ENCODE measurements around the gene OR2D3.
A peak's percentile ranks its signal among the peaks of the same experiment; 100 is the strongest.
"Not testable (repeated sequence)": the region's sequence is repeated elsewhere in the genome, so short reads cannot be mapped to it uniquely, and the experiment has no call there.

Gene OR2D3

DNA sequence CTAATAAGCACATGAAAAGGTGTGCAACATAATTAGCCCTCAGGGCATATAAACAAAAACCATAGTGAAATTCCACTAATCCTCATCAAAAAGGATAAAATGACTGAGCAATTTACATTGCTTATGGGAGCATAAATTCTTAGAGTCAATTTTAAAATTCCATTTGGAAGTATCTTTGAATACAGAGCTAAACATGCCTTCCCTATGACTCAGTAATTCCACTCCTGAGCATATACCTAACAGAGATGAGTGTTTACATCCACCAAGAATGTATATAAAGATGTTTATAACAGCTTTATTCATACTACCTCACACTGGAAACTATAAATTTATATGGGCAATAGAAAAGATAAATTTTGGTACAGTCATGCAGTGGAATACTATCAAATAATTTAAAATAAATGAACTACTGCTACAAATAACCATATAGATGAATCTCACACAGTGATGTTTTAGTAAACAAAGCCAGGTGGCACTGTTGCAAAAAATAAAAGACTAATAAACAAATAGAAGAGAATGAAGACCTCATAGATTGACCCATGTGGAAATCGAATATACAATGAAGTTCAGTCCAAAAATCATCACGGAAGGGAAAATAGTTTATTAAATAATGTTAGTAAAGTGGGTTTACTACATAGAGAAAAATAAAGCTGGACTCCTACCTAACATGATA lies 20.3 kb upstream of the OR2D3 start:
- no peaks in the 10 kb centered on the region for H3K79me2 ChIP-seq (ENCODE audit: insufficient read depth, low read length)
- H2AFZ ChIP-seq (ENCODE audit: low read depth, low read length, severe bottlenecking), result no peak overlapping the region
- H3K4me2 ChIP-seq (ENCODE audit: low read depth, low read length, poor library complexity, severe bottlenecking), result no peak overlapping the region
- no peak overlapping the region for H3K4me3 ChIP-seq (ENCODE audit: insufficient read depth, low read length, poor library complexity, severe bottlenecking)
- no peak overlapping the region for H3K27ac ChIP-seq (ENCODE audit: low read depth, low read length)
- H3F3A ChIP-seq (ENCODE audit: insufficient read depth), result no peaks in the 10 kb centered on the region
- TF ChIP-seq, protein P1, sequence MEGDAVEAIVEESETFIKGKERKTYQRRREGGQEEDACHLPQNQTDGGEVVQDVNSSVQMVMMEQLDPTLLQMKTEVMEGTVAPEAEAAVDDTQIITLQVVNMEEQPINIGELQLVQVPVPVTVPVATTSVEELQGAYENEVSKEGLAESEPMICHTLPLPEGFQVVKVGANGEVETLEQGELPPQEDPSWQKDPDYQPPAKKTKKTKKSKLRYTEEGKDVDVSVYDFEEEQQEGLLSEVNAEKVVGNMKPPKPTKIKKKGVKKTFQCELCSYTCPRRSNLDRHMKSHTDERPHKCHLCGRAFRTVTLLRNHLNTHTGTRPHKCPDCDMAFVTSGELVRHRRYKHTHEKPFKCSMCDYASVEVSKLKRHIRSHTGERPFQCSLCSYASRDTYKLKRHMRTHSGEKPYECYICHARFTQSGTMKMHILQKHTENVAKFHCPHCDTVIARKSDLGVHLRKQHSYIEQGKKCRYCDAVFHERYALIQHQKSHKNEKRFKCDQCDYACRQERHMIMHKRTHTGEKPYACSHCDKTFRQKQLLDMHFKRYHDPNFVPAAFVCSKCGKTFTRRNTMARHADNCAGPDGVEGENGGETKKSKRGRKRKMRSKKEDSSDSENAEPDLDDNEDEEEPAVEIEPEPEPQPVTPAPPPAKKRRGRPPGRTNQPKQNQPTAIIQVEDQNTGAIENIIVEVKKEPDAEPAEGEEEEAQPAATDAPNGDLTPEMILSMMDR (IDR thresholded peaks at IDR 0.05; ENCODE audit: insufficient read depth, low read length, poor library complexity, severe bottlenecking), result peak; percentile 18
- no peak for TF ChIP-seq EZH2phosphoT487 (conservative IDR thresholded peaks at IDR 0.05; ENCODE audit: low read length)
- no peaks in the 10 kb centered on the region for H3K9me2 ChIP-seq (replicated peaks; ENCODE audit: insufficient read depth, low read length)
- H3K27me3 ChIP-seq (ENCODE audit: low read length), result no peaks in the 10 kb centered on the region
- no peaks in the 10 kb centered on the region for H3K9me3 ChIP-seq (ENCODE audit: insufficient read depth, low read length)
- H3K36me3 ChIP-seq (ENCODE audit: low read length), result no peaks in the 10 kb centered on the region
- H3K9ac ChIP-seq (ENCODE audit: low read length), result no peak overlapping the region
- no peaks in the 10 kb centered on the region for H4K20me1 ChIP-seq (ENCODE audit: low read depth, low read length)

DNA sequence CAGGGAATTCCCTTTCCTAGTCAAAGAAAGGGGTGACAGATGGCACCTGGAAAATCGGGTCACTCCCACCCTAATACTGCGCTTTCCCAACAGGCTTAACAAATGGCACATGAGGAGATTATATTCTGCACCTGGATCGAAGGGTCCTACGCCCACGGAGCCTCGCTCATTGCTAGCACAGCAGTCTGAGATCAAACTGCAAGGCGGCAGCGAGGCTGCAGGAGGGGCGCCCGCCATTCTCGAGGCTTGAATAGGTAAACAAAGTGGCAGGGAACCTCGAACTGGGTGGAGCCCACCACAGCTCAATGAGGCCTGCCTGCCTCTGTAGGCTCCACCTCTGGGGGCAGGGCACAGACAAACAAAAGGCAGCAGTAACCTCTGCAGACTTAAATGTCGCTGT lies 16.0 kb upstream of the OR2D3 start:
- H3K9me3 ChIP-seq (ENCODE audit: insufficient read depth, low read length); H4K20me1 ChIP-seq (ENCODE audit: low read depth, low read length); H3K4me2 ChIP-seq (ENCODE audit: low read depth, low read length, poor library complexity, severe bottlenecking); H2AFZ ChIP-seq (ENCODE audit: low read depth, low read length, severe bottlenecking); H3K27ac ChIP-seq (ENCODE audit: low read depth, low read length); H3K27me3 ChIP-seq (ENCODE audit: low read length); H3K36me3 ChIP-seq (ENCODE audit: low read length); H3K9ac ChIP-seq (ENCODE audit: low read length); H3F3A ChIP-seq (ENCODE audit: insufficient read depth); H3K9me2 ChIP-seq (replicated peaks; ENCODE audit: insufficient read depth, low read length); H3K79me2 ChIP-seq (ENCODE audit: insufficient read depth, low read length); H3K4me3 ChIP-seq (ENCODE audit: insufficient read depth, low read length, poor library complexity, severe bottlenecking): not testable (repeated sequence)

DNA sequence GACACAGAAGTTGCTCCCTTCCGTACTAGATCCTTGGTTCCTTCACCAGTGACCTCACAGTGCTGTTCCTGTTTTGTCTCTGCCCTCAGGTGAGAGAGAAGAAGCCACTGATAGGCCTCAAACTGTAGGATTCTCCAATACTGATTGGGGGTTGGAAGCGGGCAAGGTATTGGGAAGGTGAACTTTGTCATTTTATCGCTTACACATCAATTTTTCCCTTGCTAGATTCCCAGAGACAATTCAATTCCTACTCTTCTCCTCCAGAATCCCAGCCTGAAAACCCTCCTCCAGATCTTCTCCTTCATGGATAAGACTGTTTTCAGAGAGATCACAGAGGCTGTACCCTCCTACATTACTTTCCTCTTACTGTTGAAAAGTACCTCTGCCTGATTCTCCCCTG lies 9.4 kb upstream of the OR2D3 start:
- H3K9me2 ChIP-seq (replicated peaks; ENCODE audit: insufficient read depth, low read length), result no peaks in the 10 kb centered on the region
- TF ChIP-seq, protein P1 (IDR thresholded peaks at IDR 0.05; ENCODE audit: insufficient read depth, low read length, poor library complexity, severe bottlenecking), result no peak
- no peak for TF ChIP-seq EZH2phosphoT487 (conservative IDR thresholded peaks at IDR 0.05; ENCODE audit: low read length)
- H3K4me3 ChIP-seq (ENCODE audit: insufficient read depth, low read length, poor library complexity, severe bottlenecking), result no peak overlapping the region
- no peaks in the 10 kb centered on the region for H4K20me1 ChIP-seq (ENCODE audit: low read depth, low read length)
- no peaks in the 10 kb centered on the region for H3K27me3 ChIP-seq (ENCODE audit: low read length)
- H3K4me2 ChIP-seq (ENCODE audit: low read depth, low read length, poor library complexity, severe bottlenecking), result no peak overlapping the region
- no peak overlapping the region for H3K27ac ChIP-seq (ENCODE audit: low read depth, low read length)
- H3K9me3 ChIP-seq (ENCODE audit: insufficient read depth, low read length), result no peaks in the 10 kb centered on the region
- H3K36me3 ChIP-seq (ENCODE audit: low read length), result no peaks in the 10 kb centered on the region
- no peaks in the 10 kb centered on the region for H3K79me2 ChIP-seq (ENCODE audit: insufficient read depth, low read length)
- no peaks in the 10 kb centered on the region for H3F3A ChIP-seq (ENCODE audit: insufficient read depth)
- no peak overlapping the region for H2AFZ ChIP-seq (ENCODE audit: low read depth, low read length, severe bottlenecking)
- H3K9ac ChIP-seq (ENCODE audit: low read length), result no peak overlapping the region

DNA sequence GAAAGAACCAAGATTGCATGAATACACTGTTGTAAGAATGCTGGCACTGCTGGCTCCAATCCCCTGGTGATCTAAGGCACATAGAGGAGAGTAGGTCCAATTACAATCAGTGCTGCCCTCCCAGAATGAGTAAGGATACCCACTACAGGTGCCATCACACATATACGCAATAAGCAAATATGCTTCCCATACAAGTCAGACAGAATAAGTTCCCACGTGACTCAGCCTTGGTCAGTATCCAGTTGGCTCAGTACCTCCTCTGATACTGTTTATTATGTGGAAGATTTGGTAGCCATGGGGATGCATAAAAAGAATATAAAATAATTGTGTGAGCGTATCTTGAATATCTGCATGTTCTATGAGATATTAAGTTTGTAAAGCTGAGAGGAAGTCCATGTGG lies 8.9 kb upstream of the OR2D3 start:
- no peaks in the 10 kb centered on the region for H3K9me2 ChIP-seq (replicated peaks; ENCODE audit: insufficient read depth, low read length)
- no peaks in the 10 kb centered on the region for H3K9me3 ChIP-seq (ENCODE audit: insufficient read depth, low read length)
- TF ChIP-seq, protein P1 (IDR thresholded peaks at IDR 0.05; ENCODE audit: insufficient read depth, low read length, poor library complexity, severe bottlenecking), result no peak
- TF ChIP-seq EZH2phosphoT487 (conservative IDR thresholded peaks at IDR 0.05; ENCODE audit: low read length), result no peak

More for the DNA sequence above, 8.9 kb upstream of the OR2D3 start:
- Histone ChIP-seq H3K27ac (ENCODE audit: low read depth, low read length) (no peak overlapping the region), H4K20me1 (ENCODE audit: low read depth, low read length) (no peaks in the 10 kb centered on the region), H2AFZ (ENCODE audit: low read depth, low read length, severe bottlenecking) (no peak overlapping the region), H3F3A (ENCODE audit: insufficient read depth) (no peaks in the 10 kb centered on the region), H3K27me3 (ENCODE audit: low read length) (no peaks in the 10 kb centered on the region), H3K4me2 (ENCODE audit: low read depth, low read length, poor library complexity, severe bottlenecking) (no peak overlapping the region), H3K9ac (ENCODE audit: low read length) (no peak overlapping the region), H3K36me3 (ENCODE audit: low read length) (no peaks in the 10 kb centered on the region), H3K4me3 (ENCODE audit: insufficient read depth, low read length, poor library complexity, severe bottlenecking) (no peak overlapping the region), H3K79me2 (ENCODE audit: insufficient read depth, low read length) (no peaks in the 10 kb centered on the region)

All from SU-DHL-6 (cell line).